Smooth muscle cell (in vitro differentiated cells): ENCODE results near the gene PLIN1. TPM values are rescaled to one million over a fixed set of nuclear protein-coding genes. Genes with fewer than 3 reads are reported as not detected.

ENCODE experiments used
- DNase-seq: peaks from one replicate; lab custom pipeline; 2025; ENCODE audit not compliant: unreplicated experiment; lab: John Stamatoyannopoulos, UW
- H2AFZ ChIP-seq: fragments of 200-600 bp; sonication (generic); 2 replicates; pipeline ENCODE4 v1.6.0; 2016; ENCODE audit warnings: antibody characterized with exemption, low read depth, mild to moderate bottlenecking
- H3F3A ChIP-seq: fragments of 200-600 bp; sonication (generic); 2 replicates; pipeline ENCODE4 v1.6.0; 2017; ENCODE audit warnings: antibody characterized with exemption, low read depth
- H3K27ac ChIP-seq: fragments of 200-600 bp; sonication (generic); 2 replicates; pipeline ENCODE4 v1.5.1; 2016; ENCODE audit warnings: low read depth, mild to moderate bottlenecking
- H3K27me3 ChIP-seq: fragments of 200-600 bp; sonication (generic); 2 replicates; pipeline ENCODE4 v1.6.1; 2016; ENCODE audit warnings: low read depth, mild to moderate bottlenecking
- H3K36me3 ChIP-seq: fragments of 200-600 bp; sonication (generic); 2 replicates; pipeline ENCODE4 v1.5.1; 2016; ENCODE audit warnings: low read depth
- H3K4me1 ChIP-seq: fragments of 200-600 bp; sonication (generic); 2 replicates; pipeline ENCODE4 v1.5.1; 2016; ENCODE audit warnings: low read depth
- H3K4me2 ChIP-seq: fragments of 200-600 bp; sonication (generic); 2 replicates; pipeline ENCODE4 v1.6.0; 2016; ENCODE audit warnings: mild to moderate bottlenecking
- H3K4me3 ChIP-seq: fragments of 200-600 bp; sonication (generic); 2 replicates; pipeline ENCODE4 v1.5.1; 2016; ENCODE audit warnings: mild to moderate bottlenecking
- H3K79me2 ChIP-seq: fragments of 200-600 bp; sonication (generic); 2 replicates; pipeline ENCODE4 v1.6.0; 2016; ENCODE audit warnings: low read depth, mild to moderate bottlenecking
- H3K9ac ChIP-seq: fragments of 200-600 bp; sonication (generic); 2 replicates; pipeline ENCODE4 v1.6.0; 2016; ENCODE audit warnings: low read depth
- H3K9me3 ChIP-seq: fragments of 200-600 bp; sonication (generic); replicated peaks from 2 replicates; pipeline ENCODE4 v1.5.1; 2016; ENCODE audit warnings: low read depth
- H4K20me1 ChIP-seq: fragments of 200-600 bp; sonication (generic); 2 replicates; pipeline ENCODE4 v1.6.0; 2016; ENCODE audit warnings: low read depth
- CTCF ChIP-seq: fragments of 200-600 bp; sonication (generic); IDR thresholded peaks from 2 replicates; pipeline ENCODE4 v1.5.1; 2017; ENCODE audit warnings: borderline replicate concordance, mild to moderate bottlenecking, antibody characterized with exemption; ENCODE audit not compliant: insufficient read depth, poor library complexity, severe bottlenecking
- WGBS: methylation state at CpG from one replicate; pipeline ENCODE4 v1.1.7; 2016; ENCODE audit warnings: low lambda C conversion rate; 5-methylcytosine and 5-hydroxymethylcytosine counted together
- polyA plus RNA-seq: library from polyadenylated mRNA; unstranded; fragments of >200 nt; fragmentation: Nextera tagmentation; extraction: Ambion mirVana; gene quantifications from 2 replicates; pipeline ENCODE4 v1.2.1, GENCODE V29; 2016
- total RNA-seq: library from RNA; depleted of rRNA; stranded (reverse); fragments of >200 nt; gene quantifications from 2 replicates; pipeline ENCODE4 v1.2.3, GENCODE V29; 2014

The PLIN1 gene
- total and polyA plus RNA-seq, 2 experiments from 2014 or later: 0.04 to 0.66 TPM

GRCh38 chr15:89681146-89681545 lies 2.0 kb upstream of the PLIN1 start:
- no peak for DNase-seq
- no peak overlapping the region for H3K27ac ChIP-seq
- H3K79me2 ChIP-seq: no peaks in the 10 kb centered on the region
- no peaks in the 10 kb centered on the region for H3K27me3 ChIP-seq
- H3K36me3 ChIP-seq: no peaks in the 10 kb centered on the region
- no peaks in the 10 kb centered on the region for H3F3A ChIP-seq
- WGBS: 91% methylated on average over 2 of the region's 2 CpGs
- no peak overlapping the region for H3K9ac ChIP-seq
- no peaks in the 10 kb centered on the region for H4K20me1 ChIP-seq
- TF ChIP-seq CTCF: no peak
- no peak overlapping the region for H3K4me3 ChIP-seq
- H3K4me1 ChIP-seq: no peaks in the 10 kb centered on the region
- H3K4me2 ChIP-seq: no peak overlapping the region
- no peak overlapping the region for H2AFZ ChIP-seq
- H3K9me3 ChIP-seq: no peaks in the 10 kb centered on the region

GRCh38 chr15:89680282-89680873 lies 1.2 kb upstream of the PLIN1 start:
- H3K4me3 ChIP-seq: no peak overlapping the region
- no peak overlapping the region for H3K27ac ChIP-seq
- H3K36me3 ChIP-seq: no peaks in the 10 kb centered on the region
- DNase-seq: no peak
- no peaks in the 10 kb centered on the region for H3K9me3 ChIP-seq
- H3K4me2 ChIP-seq: no peak overlapping the region
- H3K79me2 ChIP-seq: no peaks in the 10 kb centered on the region
- no peaks in the 10 kb centered on the region for H3K27me3 ChIP-seq
- H2AFZ ChIP-seq: no peak overlapping the region
- no peaks in the 10 kb centered on the region for H3K4me1 ChIP-seq
- H4K20me1 ChIP-seq: no peaks in the 10 kb centered on the region
- no peak for TF ChIP-seq CTCF
- H3F3A ChIP-seq: no peaks in the 10 kb centered on the region
- no peak overlapping the region for H3K9ac ChIP-seq
- 95% methylated on average over 5 of the region's 5 CpGs for WGBS

GRCh38 chr15:89677381-89677780 lies 1.8 kb downstream of the PLIN1 start:
- Histone ChIP-seq H3K9ac (no peak overlapping the region), H3K4me2 (no peak overlapping the region), H3K27ac (no peak overlapping the region), H3K4me1 (no peaks in the 10 kb centered on the region), H3K9me3 (no peaks in the 10 kb centered on the region), H3K27me3 (no peaks in the 10 kb centered on the region), H4K20me1 (no peaks in the 10 kb centered on the region), H2AFZ (no peak overlapping the region), H3K79me2 (no peaks in the 10 kb centered on the region), H3K36me3 (no peaks in the 10 kb centered on the region), H3F3A (no peaks in the 10 kb centered on the region), H3K4me3 (no peak overlapping the region)
- WGBS: 86% methylated on average over 1 of the region's 1 CpG
- TF ChIP-seq CTCF: no peak
- DNase-seq: no peak

GRCh38 chr15:89675606-89676005 lies 3.6 kb downstream of the PLIN1 start:
- Histone ChIP-seq H3K79me2 (no peaks in the 10 kb centered on the region), H3K9me3 (no peaks in the 10 kb centered on the region), H3K4me1 (no peaks in the 10 kb centered on the region), H3K4me3 (no peak overlapping the region), H3K36me3 (no peaks in the 10 kb centered on the region), H3F3A (no peaks in the 10 kb centered on the region), H3K4me2 (no peak overlapping the region), H3K27ac (no peak overlapping the region), H3K9ac (no peak overlapping the region), H2AFZ (no peak overlapping the region), H4K20me1 (no peaks in the 10 kb centered on the region), H3K27me3 (no peaks in the 10 kb centered on the region)
- no peak for DNase-seq
- TF ChIP-seq CTCF: no peak
- WGBS: 89% methylated on average over 6 of the region's 6 CpGs
